GM12878 (cell line): ENCODE measurements around the gene CAMKMT. TPM values are rescaled to one million over a fixed set of nuclear protein-coding genes. Genes with fewer than 3 reads are reported as not detected.

Experiments used
- BCL3 ChIP-seq: IDR thresholded peaks from 2 replicates; pipeline ENCODE4 v1.6.1; 2011; ENCODE audit warnings: borderline replicate concordance, low read depth, mild to moderate bottlenecking, moderate library complexity, low read length; ENCODE audit not compliant: insufficient read depth, poor library complexity, severe bottlenecking
- CREM ChIP-seq: IDR thresholded peaks from 2 replicates; pipeline ENCODE4 v1.6.1; 2014; ENCODE audit warnings: antibody characterized with exemption, low read depth
- ESRRA ChIP-seq: IDR thresholded peaks from 2 replicates; pipeline ENCODE4 v1.6.1; 2012; ENCODE audit warnings: mild to moderate bottlenecking, low read length, improper control_type of control experiment
- PRDM15 ChIP-seq: fragments of 450-650 bp; formaldehyde crosslinking; IDR thresholded peaks from 2 replicates; pipeline ENCODE4 v1.4.0; 2020; ENCODE audit warnings: mild to moderate bottlenecking, moderate library complexity
- ZBTB11 ChIP-seq: fragments of 450-650 bp; formaldehyde crosslinking; IDR thresholded peaks from 2 replicates; pipeline ENCODE4 v1.5.0; 2022; ENCODE audit warnings: mild to moderate bottlenecking, missing genetic modification characterization
- polyA plus RNA-seq, 11 experiments: library from polyadenylated mRNA; depleted of rRNA in 4 of 11; unstranded in 6 of 11; stranded (reverse) in 5 of 11; fragments of >200 nt; fragmentation: Nextera tagmentation in 4 of 11; fragmentation: Illumina TruSeq in 1 of 11; extraction: Ambion mirVana in 4 of 11; extraction: Trizol in 1 of 11; gene quantifications; 1 replicate in 1 of 11; 2 replicates in 10 of 11; pipeline versions ENCODE4 v1.2.1 to v1.2.3, GENCODE V29; 2011 to 2016; ENCODE audit warnings: inconsistent platforms in 2 of 11, missing spikeins in 2 of 11, low read depth in 1 of 11
- total RNA-seq, 4 experiments: library from RNA; depleted of rRNA in 3 of 4; stranded (reverse); fragments of >200 nt in 3 of 4; fragmentation: Illumina TruSeq in 1 of 4; extraction: Trizol in 1 of 4; gene quantifications; 2 replicates each; pipeline versions ENCODE4 v1.2.1 to v1.2.3, GENCODE V29; 2013 to 2021

The CAMKMT gene
- total and polyA plus RNA-seq, 10 of the 15 experiments (the other 5 are each of a cell fraction or from before 2014, with no cell fraction given) = 2.7 to 16.0 (median 11.8) TPM

GRCh38 chr2:44635725-44636124, 274.0 kb downstream of the CAMKMT start (continued):
- no peak for TF ChIP-seq ZBTB11 (CRISPR knock-in tag)
- no peak for TF ChIP-seq ESRRA
- no peak for TF ChIP-seq CREM
- TF ChIP-seq BCL3 = no peak
- TF ChIP-seq PRDM15 (CRISPR knock-in tag) = no peak
